ENCODE data around the gene PPM1M.
A peak's percentile ranks its signal among the peaks of the same experiment; 100 is the strongest.

PPM1M gene

GRCh38 chr3:52231502-52232278, 13.9 kb upstream of the PPM1M start:
- peak; percentile 90 for DNase-seq

- no peak for DNase-seq
These were observed 13.1 kb upstream of the PPM1M start for GRCh38 chr3:52232279-52233107.

- DNase-seq = no peak
These were observed 12.4 kb upstream of the PPM1M start for GRCh38 chr3:52233108-52233591.

GRCh38 chr3:52233968-52234367, 11.6 kb upstream of the PPM1M start:
- no peak for DNase-seq

- DNase-seq = no peak
These were observed 10.8 kb upstream of the PPM1M start for GRCh38 chr3:52234516-52235447.

- DNase-seq = no peak
These were observed 9.1 kb upstream of the PPM1M start for GRCh38 chr3:52236424-52236886.

- no peak for DNase-seq
These were observed 8.4 kb upstream of the PPM1M start for GRCh38 chr3:52237006-52237656.

GRCh38 chr3:52237657-52238172, 7.8 kb upstream of the PPM1M start:
- no peak for DNase-seq

GRCh38 chr3:52238193-52238760, 7.3 kb upstream of the PPM1M start:
- no peak for DNase-seq

GRCh38 chr3:52238761-52239701, 6.5 kb upstream of the PPM1M start, which contains the start of gene TWF2:
TWF2 (minus strand) TSS chr3:52239158; CDS start chr3:52239016, 142 bp downstream.
- DNase-seq = peak; percentile 85

- DNase-seq = peak; percentile 54
These were observed 5.3 kb upstream of the PPM1M start for GRCh38 chr3:52240059-52240885.

GRCh38 chr3:52240886-52241370, 4.6 kb upstream of the PPM1M start:
- no peak for DNase-seq

GRCh38 chr3:52242039-52242438, 3.5 kb upstream of the PPM1M start:
- no peak for DNase-seq

- DNase-seq = peak; percentile 29
These were observed 1.5 kb upstream of the PPM1M start for GRCh38 chr3:52243791-52244628.

- no peak for DNase-seq
These were observed 683 bp downstream of the PPM1M start for GRCh38 chr3:52246264-52246620.

- no peak for DNase-seq
These were observed 1.3 kb downstream of the PPM1M start for GRCh38 chr3:52246728-52247408.

- DNase-seq = no peak
These were observed 2.0 kb downstream of the PPM1M start for GRCh38 chr3:52247409-52248164.
